ENCODE measurements around the gene CCDC60. TPM values are rescaled to one million over a fixed set of nuclear protein-coding genes. Genes with fewer than 3 reads are reported as not detected.

Gene CCDC60, protein sequence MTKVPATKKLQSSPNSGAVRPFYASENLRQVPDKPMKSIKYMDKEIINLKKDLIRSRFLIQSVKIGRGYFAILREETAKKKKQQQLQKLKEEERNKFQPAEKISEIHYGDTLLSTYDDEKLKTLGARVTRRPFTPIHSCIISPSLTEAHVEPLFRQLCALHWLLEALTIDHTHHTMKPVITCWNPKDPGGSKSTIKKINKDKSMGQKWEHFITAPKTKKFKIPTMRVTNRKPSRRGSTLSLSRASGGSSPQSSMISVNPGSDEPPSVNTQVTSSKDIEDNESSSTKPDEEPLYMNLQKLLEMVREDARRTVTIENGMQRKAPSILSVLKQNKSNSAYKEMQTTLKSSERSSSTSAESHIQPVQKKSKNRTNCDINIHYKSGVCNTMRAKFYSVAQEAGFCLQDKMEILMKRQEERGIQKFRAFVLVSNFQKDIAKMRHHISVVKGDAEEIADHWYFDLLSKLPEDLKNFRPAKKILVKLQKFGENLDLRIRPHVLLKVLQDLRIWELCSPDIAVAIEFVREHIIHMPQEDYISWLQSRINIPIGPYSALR
- not detected in 2 replicates for total RNA-seq

GRCh38 chr12:119334430-119335170, at the start of gene CCDC60:
Gene CCDC60, plus strand, starts transcription at chr12:119334729. Its CDS starts 448 bp downstream, at chr12:119335177.
- DNase-seq (ENCODE audit: low read depth) = no peak

- DNase-seq (ENCODE audit: low read depth) = no peak
These were observed 46.0 kb upstream of the CCDC60 start for GRCh38 chr12:119288576-119288975.

DNA sequence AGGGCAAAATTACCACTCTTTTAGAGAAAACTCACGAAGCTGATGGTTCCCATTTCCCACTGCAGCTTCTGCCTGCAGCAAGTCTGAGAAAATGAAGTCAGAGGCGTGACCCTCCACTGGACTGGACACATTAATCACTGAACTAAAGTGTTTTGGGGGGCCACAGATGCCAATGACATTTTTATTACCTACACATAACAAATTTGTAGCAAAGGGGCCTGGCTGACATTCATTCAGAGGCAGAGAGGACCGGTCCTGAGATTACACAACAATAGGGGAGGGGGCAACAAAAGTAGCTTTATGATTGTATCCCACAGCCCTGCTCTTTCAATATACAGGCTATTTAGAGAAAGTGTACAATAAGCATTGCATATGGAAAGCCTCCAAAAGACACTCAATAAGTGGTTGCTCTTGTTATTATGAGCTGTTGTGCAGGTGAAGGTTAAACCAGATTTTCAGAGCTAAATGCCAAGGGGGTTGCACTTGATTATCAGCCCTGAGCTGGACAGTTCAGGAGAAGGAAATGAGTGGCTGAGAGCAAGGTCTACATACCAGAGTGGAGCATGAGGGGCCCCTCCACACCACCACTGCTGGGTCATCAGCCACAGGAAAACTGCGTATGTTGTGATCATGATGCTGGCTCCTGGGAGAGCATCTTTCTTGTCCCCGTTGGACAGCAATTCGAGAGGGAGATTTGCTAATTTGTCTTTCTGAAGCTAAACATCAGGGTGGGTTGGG, 41.5 kb upstream of the CCDC60 start:
- no peak for DNase-seq (ENCODE audit: low read depth)

DNA sequence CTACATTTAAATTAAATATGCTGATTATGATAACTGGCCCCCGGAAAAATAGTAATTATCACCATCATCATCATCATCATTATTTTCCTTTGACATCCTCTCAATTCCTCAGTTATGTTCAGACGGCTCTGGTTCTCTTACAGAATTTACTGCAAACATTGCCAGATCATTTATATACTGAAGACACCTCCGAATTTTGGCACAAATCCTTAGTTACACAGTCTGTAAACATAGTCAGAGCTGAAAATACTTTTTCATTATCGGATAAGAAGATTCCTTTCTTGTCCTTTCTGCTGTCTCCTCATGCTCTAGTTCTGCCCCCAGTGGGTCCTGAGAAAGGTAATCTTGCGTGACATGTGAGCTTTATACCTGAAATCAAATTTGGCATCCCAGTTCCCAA, 40.3 kb upstream of the CCDC60 start:
- DNase-seq (ENCODE audit: low read depth) = no peak

DNA sequence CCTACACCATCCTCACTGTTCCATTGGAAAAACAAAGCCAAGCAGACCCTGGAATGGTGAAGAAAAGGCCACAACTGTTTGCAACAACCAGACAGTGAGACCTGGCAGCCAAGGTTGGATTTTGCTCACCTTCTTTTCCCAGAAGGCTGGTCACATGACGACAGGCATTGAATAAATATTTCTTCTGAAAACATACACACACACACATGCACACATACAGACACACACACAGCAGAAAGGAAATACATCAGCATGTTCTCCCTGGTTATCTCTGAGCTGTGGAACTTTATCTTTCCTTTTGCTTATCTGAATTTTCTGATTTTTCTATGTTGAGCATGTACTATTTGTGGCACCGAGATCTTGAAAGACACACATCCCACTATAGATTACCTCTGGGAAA, 38.0 kb upstream of the CCDC60 start:
- no peak for DNase-seq (ENCODE audit: low read depth)

- no peak for DNase-seq (ENCODE audit: low read depth)
These were observed 35.4 kb upstream of the CCDC60 start for GRCh38 chr12:119299130-119299529.

DNA sequence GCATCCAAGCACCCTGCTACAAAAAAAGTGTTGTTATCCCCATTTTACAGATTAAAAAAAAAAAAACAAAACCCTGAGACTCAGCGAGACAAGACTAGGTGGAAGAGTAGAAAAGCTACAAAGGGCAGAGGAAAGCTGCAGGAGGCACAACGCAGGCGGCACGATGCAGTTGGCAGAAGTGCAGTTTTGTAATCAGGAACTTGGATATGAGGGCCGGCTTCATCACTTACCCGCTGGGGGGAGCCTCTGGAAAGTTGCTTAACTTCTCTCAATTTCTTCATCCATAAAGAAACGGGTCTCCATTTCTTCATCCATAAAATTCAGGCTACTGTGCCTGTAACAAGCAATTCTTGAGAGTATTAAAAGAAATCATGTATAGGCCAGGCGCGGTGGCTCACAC, 33.1 kb upstream of the CCDC60 start:
- no peak for DNase-seq (ENCODE audit: low read depth)

DNA sequence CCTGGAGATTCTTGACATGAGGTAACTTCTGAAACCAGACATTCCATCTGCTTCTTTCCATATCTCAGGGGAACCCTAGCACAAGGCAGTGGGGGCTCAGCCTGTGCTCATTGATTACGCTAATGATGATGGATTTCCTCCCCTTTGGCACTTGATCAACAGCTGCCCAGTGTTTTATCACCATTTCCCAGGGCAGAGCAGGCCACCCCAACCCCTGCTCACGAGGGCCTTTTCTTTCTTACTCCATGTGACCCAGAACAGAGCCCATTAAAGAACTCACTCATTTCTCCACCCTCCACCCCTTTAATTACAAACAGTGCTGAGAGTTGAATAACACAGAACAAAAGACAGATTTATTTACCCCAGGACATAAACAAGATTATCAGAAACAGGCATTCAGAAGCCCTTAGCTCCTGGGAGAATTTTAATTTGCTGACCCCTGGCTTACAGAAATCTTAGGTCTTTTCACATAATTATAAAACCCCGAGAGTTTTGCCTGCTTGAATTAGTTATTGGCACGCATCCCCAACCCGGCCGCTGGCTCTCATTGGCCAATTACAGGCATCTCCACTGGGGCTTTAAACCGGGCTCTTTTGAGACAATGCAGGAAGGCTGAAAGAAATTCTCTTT, 32.0 kb upstream of the CCDC60 start:
- DNase-seq (ENCODE audit: low read depth) = no peak

GRCh38 chr12:119306593-119306992, 27.9 kb upstream of the CCDC60 start:
- DNase-seq (ENCODE audit: low read depth) = no peak

DNA sequence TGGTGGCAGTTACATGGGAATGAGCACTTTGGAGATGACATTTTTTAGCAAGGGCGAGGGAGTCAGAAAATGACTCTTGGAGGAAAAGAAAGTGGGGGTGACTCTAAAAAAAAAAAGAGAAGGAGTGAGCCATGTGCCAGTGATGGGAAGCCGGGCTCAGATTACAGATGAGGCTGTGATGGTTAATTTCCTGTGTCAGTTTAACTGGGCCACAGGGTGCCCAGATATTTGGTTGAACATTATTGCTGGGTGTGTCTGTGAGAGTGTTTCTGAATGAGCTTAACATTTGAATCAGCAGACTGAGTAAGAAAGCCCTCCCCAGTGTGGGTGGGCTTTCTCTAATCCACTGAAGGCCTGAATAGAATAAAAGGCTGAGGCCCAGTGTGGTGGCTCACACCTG, 26.8 kb upstream of the CCDC60 start:
- DNase-seq (ENCODE audit: low read depth) = no peak

DNA sequence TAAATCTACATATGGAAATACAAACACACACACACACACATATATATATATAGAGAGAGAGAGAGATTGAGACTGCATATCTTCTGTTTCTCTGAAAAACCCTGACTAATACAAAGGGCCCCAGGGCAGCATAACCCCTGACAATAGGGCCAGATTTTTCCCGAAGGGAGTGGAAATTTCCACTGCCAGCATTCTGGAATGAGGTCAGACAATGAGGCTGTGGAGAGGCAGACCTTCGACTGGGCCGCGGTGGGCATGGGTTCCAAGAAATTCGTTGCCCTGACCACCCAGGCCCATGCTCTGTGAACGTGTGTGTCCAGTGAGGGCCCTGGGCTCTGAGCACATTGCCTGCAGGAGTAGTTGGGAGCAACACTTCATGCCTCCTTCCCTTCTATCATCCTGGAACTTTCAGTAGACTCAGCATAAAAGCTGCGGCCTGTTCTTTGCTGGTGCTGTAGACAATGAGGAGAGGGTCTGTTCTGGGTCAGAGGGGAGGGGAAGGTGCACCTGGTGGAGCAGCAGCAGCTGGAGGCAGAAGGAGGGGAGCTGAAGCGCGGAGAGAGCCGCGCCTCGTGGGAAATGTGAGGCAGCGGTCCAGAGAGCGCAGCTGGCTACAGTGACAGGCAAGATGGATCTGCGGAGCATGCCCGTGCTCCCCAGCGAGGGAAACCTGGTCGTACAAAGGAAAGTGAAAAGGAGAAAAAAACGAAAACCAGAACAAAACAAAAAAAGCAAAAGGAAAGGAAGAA, 25.6 kb upstream of the CCDC60 start:
- no peak for DNase-seq (ENCODE audit: low read depth)

GRCh38 chr12:119311878-119312277, 22.7 kb upstream of the CCDC60 start:
- no peak for DNase-seq (ENCODE audit: low read depth)

- no peak for DNase-seq (ENCODE audit: low read depth)
These were observed 21.6 kb upstream of the CCDC60 start for GRCh38 chr12:119312904-119313303.

DNA sequence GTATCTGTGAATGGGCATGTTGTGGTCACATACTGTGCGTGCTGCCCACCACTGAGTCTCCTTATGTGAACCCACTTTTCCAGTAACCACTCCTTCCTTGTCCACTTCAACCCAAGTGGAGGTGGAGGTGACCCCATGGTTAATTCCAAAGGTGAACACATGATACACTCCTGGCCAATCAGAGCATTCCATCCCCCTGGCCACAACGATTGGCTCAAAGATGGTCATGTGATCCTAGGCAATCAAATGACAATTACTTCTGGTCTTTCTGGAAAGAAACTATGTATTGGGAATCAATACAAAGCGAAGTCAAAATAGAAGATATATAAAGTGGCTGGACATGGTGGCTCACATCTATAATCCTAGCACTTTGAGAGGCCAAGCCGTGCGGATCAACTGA, 20.2 kb upstream of the CCDC60 start:
- DNase-seq (ENCODE audit: low read depth) = no peak

GRCh38 chr12:119319638-119320037, 14.9 kb upstream of the CCDC60 start:
- no peak for DNase-seq (ENCODE audit: low read depth)

DNA sequence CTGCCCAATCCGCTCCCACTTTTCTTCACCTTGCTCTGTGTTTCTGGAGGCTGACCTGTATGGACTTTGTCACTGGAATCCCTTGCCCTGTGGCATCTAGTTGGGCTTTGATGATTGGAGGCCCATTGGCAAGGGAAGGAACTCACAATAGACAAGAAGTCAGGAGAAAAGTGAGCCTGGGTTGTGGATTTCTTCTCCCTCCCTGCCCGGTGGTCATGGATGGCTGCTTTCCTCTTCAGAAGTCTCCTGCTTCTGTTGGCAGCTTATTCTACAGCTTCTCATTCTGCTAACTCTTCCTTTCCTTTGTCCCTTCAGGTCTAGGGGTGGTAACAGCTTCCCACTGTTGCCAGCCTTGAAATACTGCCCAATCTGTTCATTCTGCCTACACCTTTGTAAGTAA, 13.9 kb upstream of the CCDC60 start:
- no peak for DNase-seq (ENCODE audit: low read depth)

DNA sequence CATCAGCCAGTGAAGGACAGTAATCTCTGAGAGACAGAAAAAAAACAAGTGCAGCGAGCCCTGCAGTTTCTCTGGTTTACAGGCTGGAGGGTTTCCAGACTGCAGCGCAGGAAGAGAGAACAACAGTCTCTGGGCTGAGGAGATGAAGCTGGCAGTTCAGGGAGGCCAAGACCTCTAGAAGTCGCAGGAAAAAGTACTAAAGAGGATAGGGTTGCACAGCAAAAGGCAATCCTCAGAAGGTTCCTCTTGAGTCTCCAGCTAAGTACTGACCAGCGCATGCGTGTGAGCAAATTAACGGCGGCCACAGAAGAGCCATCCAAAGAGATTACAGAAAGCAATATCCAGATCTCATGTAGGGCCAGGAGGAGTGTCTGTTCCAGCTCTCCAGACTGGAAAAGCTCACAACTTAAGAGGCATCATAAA, 12.2 kb upstream of the CCDC60 start:
- no peak for DNase-seq (ENCODE audit: low read depth)

GRCh38 chr12:119325813-119326212, 8.7 kb upstream of the CCDC60 start:
- DNase-seq (ENCODE audit: low read depth) = no peak

DNA sequence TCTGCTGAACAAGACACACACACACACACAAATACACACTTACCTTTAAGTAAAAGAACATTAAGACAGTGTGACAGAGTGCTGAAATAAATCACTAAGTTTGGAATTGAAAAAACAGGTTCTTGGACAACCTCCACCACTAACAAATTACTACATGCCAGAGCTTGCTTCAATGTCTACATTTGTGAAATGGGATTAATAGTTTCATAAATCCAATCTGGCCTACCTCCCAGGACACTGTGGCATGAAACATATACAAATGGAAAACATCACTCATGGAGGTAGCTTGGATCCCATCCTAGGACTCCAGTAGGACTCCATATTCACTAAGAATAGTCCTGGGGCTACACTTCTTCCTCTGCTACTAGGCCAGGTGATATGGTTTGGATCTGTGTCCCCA, 8.2 kb upstream of the CCDC60 start:
- no peak for DNase-seq (ENCODE audit: low read depth)

DNA sequence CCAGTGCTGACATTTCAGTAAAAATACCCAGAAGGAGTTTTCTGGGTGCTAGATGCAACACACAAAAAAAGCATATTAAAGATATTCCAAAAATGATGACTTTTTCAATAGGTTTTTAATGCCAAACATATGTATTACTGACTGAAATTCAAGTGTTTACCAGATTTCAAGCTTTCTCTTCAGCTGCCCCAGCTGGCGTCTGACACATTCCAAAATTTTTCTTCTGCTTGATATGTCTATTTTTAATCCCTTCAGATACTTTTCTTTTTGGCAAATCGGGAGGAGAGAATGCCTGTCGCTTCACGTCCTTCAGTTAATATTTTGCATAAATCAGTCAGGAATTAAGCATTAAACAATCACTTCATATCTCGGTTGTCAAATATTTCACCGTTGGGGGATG, 7.1 kb upstream of the CCDC60 start:
- DNase-seq (ENCODE audit: low read depth) = no peak

- DNase-seq (ENCODE audit: low read depth) = no peak
These were observed 6.4 kb upstream of the CCDC60 start for GRCh38 chr12:119328111-119328510.

All from renal cortical epithelial cell (primary cell).